ENCODE data around the gene NIBAN1.

The NIBAN1 gene

DNA sequence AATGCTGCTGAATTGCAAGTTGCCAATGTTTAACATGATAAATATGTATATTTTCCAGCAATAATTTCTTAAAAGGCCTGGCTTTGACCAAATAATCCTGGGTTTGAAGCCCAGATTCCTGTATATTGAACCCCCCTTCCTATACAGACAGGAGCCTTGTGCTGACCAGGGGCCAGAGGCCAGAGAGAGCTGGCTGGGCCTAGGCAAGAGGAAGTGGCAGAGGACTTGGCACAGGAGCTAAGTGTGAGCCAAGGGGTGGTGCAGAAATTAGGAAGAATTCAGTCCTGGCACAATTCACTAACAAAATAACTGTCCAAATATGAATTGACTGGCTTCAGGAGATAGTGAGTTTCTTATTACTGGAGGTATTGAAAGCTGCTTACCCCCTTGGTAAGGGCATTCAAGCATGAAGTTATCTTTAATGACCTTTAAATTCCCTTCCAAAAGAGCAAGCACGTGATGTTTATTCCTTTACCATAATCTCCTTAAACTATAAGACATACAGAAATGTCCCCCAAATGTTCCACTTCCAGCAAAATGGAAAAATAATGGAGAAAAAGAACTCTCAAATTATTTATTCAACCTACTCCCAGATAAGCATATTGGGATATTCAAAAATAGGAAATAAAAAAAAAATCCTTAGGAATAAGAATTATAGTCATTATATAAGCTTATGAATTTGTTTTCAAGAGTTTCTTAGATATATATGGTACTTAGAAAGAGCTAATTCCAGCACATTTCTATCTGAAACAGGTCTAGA, 26.6 kb downstream of the NIBAN1 start:
- no peak for DNase-seq (ENCODE audit: low read depth in 1 of 2, low spot score in 1 of 2)

DNA sequence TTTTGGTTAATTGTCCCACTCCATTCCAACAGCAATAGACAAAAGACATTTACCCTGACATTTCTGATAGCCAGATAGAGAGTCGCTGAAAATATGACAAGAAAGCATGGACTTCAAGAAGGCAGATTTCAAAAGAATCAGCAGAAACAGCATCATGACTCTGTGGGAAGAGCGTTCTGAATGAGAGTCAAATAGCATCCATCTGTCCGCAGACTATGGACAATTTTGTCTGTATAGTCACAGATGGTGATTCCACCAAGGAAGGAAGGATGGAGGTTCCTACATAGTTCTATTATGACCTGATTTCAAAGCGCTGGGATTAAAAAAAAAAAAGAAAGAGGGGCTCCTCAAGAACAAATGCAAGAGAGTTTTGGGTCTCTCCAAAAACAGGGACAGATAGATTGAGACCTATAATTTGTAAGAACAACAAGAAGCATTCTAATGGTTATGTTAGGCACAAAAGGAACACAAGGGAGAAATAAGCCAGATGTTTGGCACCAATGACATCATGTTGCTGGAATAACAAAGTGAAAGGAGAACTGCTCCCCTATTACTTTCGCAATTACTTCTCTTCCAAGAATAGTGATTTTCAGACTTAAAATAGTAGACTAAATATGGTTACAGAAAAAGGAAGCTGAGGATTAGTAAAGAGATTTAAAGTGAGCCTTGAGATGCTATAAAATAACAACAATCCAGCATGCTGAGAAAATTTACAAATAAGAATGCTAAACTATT, 28.5 kb downstream of the NIBAN1 start:
- no peak for DNase-seq (ENCODE audit: low read depth in 1 of 2, low spot score in 1 of 2)

DNA sequence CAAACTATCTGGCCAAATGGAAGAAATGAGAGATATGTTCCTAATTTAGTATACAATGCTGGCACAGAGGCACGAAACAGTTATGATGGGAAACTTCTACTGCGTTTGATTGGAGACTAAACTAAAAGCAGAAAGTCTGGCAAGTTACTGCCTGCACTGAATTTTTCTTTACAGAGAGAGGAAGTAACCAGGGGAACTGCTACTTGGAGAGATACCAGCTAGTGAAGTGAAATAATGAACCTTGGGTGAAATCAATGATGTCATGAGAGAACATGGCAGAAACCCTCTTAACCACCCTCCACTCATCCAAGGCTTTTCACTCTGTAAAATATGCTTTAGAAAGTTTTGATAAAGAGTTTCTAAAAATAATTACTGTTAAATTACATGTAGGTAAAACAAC, 29.3 kb downstream of the NIBAN1 start:
- DNase-seq (ENCODE audit: low read depth in 1 of 2, low spot score in 1 of 2) = no peak

DNA sequence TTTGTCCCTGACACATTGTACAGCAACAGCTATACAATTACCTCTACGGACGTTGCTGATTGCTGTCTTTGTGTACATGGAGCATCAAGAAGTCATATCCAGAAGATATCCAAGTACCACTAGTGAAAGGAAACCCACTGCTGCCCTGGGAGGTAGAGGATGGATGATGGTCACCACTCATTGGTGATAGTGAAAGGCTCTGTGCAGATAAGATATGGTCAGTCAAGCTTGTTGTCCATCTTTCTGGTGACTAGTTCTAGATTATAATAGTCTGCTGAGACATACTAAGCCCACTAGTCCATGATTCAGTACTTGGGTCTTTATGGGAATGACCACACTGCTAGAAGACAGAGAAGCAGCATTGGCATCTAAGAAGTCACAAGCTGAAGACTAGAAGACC, 30.3 kb downstream of the NIBAN1 start:
- no peak for DNase-seq (ENCODE audit: low read depth in 1 of 2, low spot score in 1 of 2)

DNA sequence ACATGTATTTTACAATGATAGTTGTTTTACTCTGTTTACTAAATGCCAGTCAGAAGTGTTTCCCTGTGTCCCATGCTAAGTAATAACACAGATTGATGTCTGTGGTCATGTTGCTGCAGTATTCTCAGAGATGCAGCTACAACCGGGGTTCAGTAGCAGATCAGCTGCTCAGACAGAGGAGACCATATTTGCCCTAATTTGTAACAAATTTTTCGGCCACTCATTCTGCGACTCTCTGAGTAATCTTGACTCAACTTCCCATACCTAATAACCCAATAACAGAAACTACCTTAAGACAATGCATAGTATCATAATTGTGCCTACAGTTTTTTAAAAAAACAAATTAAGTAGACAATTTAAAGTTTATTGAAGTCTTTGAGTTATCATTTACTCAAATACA, 32.6 kb downstream of the NIBAN1 start:
- DNase-seq (ENCODE audit: low read depth in 1 of 2, low spot score in 1 of 2) = no peak

DNA sequence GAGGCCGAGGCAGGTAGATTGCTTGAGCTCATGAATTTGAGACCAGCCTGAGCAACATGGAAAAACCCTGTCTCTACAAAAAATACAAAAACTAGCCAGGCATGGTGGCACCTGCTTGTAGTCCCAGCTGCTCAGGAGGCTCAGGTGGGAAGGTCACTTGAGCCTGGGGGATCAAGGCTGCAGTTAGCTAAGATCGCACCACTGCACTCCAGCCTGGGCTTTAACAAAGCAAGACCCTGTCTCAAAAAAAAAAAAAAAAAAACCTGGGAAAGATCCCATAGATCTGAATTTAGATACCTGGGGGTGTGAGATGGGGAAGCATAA, 32.9 kb downstream of the NIBAN1 start:
- DNase-seq (ENCODE audit: low read depth in 1 of 2, low spot score in 1 of 2) = no peak

DNA sequence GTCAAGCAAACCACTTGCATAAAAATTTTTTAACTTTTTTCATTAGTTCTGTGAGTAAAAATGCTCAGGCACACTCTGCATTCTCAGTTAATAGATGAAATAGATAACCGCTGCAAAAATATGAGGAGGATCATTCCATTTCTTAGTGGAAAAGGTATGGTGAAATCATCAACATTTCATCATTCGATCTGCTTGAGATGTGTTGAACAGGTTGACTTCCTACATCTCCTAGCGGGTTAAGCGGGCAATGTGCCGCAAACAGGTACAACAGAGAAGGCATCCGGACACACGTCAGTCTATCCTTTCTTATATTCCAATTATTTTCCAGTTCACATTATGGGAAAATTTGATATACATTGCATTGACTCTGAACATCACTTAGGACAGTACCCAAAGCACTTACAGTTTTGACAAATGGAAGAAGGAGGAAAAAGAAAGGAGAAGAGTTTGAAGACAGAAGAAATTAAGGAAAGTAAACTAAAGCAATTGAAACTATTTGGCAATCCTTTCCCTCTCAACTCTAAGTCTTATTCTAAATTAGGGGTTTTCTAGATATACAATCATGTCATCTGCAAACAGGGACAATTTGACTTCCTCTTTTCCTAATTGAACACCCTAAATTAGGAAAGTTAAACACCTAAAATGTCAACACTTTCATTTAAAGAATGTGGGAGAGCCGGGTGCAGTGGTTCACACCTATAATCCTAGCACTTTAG, 33.5 kb downstream of the NIBAN1 start:
- DNase-seq (ENCODE audit: low read depth in 1 of 2, low spot score in 1 of 2) = no peak

DNA sequence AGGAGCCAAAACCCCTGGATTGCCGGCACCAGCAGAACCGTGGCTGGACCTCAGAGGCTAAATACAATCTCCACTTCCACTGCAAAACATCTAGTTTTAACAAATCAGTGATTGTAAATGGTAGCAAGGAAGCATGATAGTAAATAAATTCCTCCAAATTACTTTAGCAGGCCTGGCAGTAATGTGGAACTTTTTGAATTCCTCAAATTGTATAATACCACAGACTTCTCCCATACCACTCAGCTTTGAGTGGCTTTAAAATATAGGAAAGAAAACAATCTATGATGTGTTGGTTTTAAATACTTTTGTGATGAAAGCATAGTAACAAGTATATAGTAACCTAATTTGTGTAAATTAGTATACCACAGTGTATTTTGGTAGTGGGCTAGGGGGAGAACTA, 34.1 kb downstream of the NIBAN1 start:
- no peak for DNase-seq (ENCODE audit: low read depth in 1 of 2, low spot score in 1 of 2)

DNA sequence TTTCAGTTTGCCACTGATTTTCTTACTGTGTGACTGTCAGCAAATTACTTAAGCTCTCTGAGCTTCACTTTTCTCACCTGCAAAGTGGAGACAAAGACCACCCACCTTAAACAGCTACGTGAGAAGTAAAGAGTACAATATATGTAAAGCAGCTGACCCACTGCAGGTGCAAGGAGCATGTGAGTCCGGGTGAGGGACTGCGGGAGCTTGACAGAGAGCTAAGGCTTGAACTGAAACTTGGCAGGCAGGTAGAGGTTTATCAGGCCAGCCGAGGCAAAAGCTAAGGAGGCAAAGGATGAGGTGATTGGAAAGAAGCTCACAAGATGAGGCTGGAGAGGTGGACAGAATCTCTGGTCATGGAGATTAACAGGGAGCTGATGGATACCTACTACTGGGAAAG, 36.6 kb downstream of the NIBAN1 start:
- no peak for DNase-seq (ENCODE audit: low read depth in 1 of 2, low spot score in 1 of 2)

DNA sequence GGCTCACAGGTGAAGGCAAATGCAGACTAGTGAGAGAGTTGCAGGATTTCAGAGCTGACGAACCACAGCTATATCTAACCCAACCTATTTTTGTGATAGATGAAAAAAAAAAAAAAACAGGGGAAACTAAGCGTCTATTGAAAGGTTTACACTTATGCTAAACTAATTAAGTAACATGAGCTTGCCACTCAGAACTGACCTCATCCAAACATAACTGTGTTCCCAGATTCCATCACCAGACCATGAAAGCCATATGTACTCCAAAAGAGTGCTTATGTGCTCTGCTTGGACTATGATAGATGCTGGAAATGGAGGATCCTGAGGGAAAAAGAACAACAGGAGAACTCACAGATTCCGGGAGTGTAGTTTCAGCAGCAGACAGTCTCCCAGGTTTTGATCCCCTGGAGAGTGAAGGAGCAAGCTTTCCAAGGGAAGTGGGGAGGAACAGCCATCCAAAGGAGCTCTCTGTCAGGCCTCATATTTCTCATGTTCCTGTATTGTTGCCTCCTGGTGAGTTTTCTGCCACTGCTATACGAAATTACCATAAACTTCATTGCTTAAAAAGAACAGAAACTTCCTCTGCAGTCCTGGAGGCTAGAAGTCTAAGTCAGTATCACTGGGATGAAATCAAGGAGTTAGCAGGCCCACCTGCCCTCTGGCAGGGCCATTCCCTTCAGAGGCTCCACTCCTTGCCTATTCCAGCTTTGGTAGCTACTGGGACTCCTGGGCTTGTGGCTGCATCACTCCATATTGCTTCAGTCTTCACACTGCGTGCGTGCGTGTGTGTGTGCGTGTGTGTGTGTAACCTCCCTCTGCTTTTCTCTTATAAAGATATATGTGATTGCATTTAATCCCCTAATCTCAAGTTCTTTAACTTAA, 38.1 kb downstream of the NIBAN1 start:
- no peak for DNase-seq (ENCODE audit: low read depth in 1 of 2, low spot score in 1 of 2)

DNA sequence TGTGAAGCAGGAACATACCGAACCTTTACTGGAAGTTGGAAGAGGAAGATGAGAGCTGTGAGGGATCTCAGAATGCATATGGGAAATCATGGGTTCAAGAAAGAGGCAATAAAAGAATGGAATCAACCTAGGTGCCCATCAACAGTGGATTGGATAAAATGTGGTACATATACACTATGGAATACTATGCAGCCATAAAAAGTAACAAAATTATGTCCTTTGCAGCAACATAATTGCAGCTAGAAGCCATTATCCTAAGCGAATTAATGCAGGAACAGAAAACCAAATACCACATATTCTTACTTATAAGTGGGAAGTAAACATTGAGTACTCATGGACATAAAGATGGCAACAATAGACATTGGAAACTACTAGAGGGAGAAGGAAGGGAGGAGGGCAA, 40.4 kb downstream of the NIBAN1 start:
- DNase-seq (ENCODE audit: low read depth in 1 of 2, low spot score in 1 of 2) = no peak

DNA sequence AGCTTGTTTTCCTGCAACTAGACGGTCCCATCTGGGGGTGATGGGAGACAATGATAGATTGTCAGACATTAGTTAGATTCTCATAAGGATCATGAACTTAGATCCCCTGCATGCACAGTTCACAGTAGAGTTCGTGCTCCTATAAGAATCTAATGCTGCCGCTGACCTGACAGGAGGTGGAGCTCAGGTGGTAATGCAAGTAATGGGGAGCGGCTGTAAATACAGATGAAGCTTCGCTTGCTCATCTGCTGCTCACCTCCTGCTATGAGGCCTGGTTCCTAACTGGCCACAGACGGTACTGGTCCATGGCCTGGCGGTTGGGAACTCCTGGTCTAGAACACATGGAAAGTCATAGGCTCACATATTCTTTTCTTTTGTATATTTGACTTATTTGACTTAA, 42.0 kb downstream of the NIBAN1 start:
- DNase-seq (ENCODE audit: low read depth in 1 of 2, low spot score in 1 of 2) = no peak

DNA sequence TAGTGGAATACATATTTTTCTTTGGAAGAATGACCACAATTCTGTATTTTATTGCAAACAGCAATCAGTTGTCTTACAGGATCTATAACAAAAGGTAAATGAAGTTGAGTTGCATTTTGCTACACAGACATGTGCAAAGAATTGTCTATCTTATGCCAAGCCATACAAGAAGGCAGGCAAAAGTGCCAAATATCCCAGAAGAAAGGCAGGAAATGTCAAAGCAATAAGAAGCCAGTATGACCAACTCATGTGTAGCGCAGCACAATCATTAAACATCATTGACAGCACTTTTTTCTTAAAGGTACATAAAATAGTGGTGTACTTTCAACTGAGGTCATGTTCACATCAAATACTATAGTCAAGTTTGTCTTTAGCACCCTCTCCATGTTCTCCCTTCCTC, 42.7 kb downstream of the NIBAN1 start:
- no peak for DNase-seq (ENCODE audit: low read depth in 1 of 2, low spot score in 1 of 2)

DNA sequence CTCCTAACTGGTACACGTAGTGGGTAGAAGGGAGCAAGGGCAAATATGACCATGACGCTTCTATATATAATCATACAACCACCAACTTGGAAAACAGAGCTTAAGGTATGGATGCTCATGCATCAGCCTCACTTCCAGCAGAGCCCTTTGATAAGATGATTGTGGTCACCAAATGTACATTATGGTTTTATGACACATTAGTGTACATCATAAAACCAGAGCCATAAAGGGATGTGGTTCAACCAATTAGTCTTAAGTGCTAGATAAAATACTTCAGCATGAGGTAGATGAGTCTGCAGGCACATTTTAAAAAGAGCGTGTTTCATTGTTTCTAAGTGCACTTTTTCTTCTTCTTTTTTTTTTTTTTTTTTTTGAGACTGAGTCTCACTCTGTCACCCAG, 43.7 kb downstream of the NIBAN1 start:
- DNase-seq (ENCODE audit: low read depth in 1 of 2, low spot score in 1 of 2) = no peak

DNA sequence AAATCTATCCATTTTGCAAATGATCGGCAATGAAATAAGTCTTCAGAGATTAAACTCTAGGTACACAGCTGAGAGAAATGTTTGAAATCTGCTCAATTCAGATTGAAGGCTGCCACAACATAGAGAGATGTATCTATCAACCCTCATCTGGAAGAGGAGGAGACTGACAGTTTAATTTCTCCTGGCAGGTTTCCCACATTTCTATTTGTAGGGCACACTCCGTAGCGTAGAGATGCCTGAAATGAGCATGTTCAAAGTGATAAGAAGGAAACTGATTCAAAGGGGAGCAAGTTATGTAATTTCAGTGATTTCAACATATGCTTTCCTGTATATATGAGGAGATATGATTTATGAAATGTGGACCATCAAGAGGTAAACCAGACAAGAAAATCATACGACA, 44.1 kb downstream of the NIBAN1 start:
- no peak for DNase-seq (ENCODE audit: low read depth in 1 of 2, low spot score in 1 of 2)

DNA sequence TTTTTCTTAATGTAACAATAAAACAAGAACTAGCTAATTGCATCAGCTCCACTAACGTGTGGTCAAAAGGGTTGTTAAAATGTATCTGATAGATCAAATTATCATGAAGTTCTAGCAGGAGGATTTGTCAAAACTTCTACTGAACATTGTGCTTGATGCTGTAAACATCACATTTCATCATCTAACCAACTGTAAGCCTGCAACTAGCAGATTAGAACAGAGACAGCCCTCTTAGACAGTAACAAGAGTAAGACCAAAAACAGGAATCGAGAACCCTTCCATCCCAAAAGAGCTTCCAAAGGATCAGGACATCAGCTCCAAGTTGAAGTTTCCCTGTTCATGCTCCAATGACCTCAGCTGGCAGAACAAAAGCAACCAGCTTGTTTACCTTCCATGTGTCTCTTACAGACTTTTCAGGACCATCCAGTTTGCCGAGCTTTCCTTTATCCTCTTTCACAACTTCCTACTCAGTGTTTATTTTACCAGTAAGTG, 44.6 kb downstream of the NIBAN1 start:
- no peak for DNase-seq (ENCODE audit: low read depth in 1 of 2, low spot score in 1 of 2)

DNA sequence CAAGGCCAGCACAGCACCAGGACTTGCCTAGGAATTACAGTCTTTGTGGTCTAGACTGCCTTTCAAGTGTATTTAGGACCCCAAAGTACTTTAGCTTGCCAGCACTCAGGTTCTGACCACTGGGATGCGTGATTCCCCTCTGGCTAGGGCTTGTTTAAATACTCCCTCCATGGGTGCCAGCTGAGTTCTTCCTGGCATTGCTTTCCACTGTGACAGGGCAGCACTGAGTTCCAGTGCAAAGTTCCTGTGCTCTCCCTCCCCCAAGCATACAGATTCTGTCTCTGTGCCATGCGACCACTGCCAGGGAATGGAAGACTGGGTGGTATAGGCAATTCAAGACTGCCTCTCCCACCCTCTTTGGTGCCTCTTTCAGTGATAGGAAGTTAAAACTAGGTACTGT, 45.9 kb downstream of the NIBAN1 start:
- no peak for DNase-seq (ENCODE audit: low read depth in 1 of 2, low spot score in 1 of 2)
